GM12878 (cell line): ENCODE data around the gene SIGLEC11. TPM values are rescaled to one million over a fixed set of nuclear protein-coding genes. Genes with fewer than 3 reads are reported as not detected.
A peak's percentile ranks its signal among the peaks of the same experiment; 100 is the strongest.

Experiments
- ATF7 ChIP-seq: fragments of 450-650 bp; IDR thresholded peaks from 2 replicates; pipeline ENCODE4 v1.6.1; 2016; ENCODE audit warnings: low read depth, mild to moderate bottlenecking
- BHLHE40 ChIP-seq, 2 experiments: fragments of 450-650 bp in 1 of 2; IDR thresholded peaks; 2 replicates each; pipeline ENCODE4 v1.6.1; 2011 to 2017; ENCODE audit warnings: low read depth in 2 of 2, borderline replicate concordance in 1 of 2, improper control_type of control experiment in 1 of 2, low read length in 1 of 2, mild to moderate bottlenecking in 1 of 2
- CBX5 ChIP-seq: sonication (generic); IDR thresholded peaks from 2 replicates; pipeline ENCODE4 v1.6.1; 2016; ENCODE audit warnings: low read depth, moderate library complexity, mild to moderate bottlenecking, inconsistent platforms
- HDAC6 ChIP-seq: fragments of 200-600 bp; sonication (generic); IDR thresholded peaks from one replicate; pipeline ENCODE4 v1.8.0; 2017; ENCODE audit warnings: antibody characterized with exemption; ENCODE audit not compliant: unreplicated experiment
- IKZF1 ChIP-seq: fragments of 450-650 bp; conservative IDR thresholded peaks from 2 replicates; pipeline ENCODE4 v1.6.1; 2017; ENCODE audit warnings: antibody characterized with exemption, mild to moderate bottlenecking
- IKZF2 ChIP-seq, 2 experiments: fragments of 450-650 bp; IDR thresholded peaks; 2 replicates each; pipeline ENCODE4 v1.6.1; 2017; ENCODE audit warnings: mild to moderate bottlenecking in 2 of 2, moderate library complexity in 2 of 2
- MTA3 ChIP-seq: IDR thresholded peaks from 2 replicates; pipeline ENCODE4 v1.6.1; 2012; ENCODE audit warnings: low read length, inconsistent platforms, borderline replicate concordance
- MXI1 ChIP-seq: fragments of 150-350 bp; IDR thresholded peaks from 2 replicates; pipeline ENCODE4 v1.6.1; 2011; ENCODE audit warnings: low read depth, mild to moderate bottlenecking, inconsistent platforms, low read length, improper control_type of control experiment
- NFIC ChIP-seq: IDR thresholded peaks from 2 replicates; pipeline ENCODE4 v1.6.1; 2012; ENCODE audit warnings: low read depth, mild to moderate bottlenecking, inconsistent platforms, low read length, moderate library complexity
- PML ChIP-seq: IDR thresholded peaks from 2 replicates; pipeline ENCODE4 v1.6.1; 2012; ENCODE audit warnings: low read length, inconsistent platforms
- RAD21 ChIP-seq: IDR thresholded peaks from 2 replicates; pipeline ENCODE4 v1.6.1; 2011; ENCODE audit warnings: mild to moderate bottlenecking, low read depth, low read length, moderate library complexity; ENCODE audit not compliant: insufficient read depth
- RFX5 ChIP-seq: IDR thresholded peaks from 2 replicates; pipeline ENCODE4 v1.6.1; 2011; ENCODE audit warnings: low read depth, low read length, improper control_type of control experiment
- SMAD1 ChIP-seq: fragments of 450-650 bp; IDR thresholded peaks from 2 replicates; pipeline ENCODE4 v1.6.1; 2018; ENCODE audit warnings: mild to moderate bottlenecking, low read depth; ENCODE audit not compliant: partially characterized antibody
- TARDBP ChIP-seq: IDR thresholded peaks from 2 replicates; pipeline ENCODE4 v1.6.1; 2016; ENCODE audit warnings: borderline replicate concordance
- TCF7 ChIP-seq: IDR thresholded peaks from 2 replicates; pipeline ENCODE4 v1.6.1; 2014; ENCODE audit warnings: antibody characterized with exemption, borderline replicate concordance
- YY1 ChIP-seq: IDR thresholded peaks from 2 replicates; pipeline ENCODE4 v1.6.1; 2011; ENCODE audit warnings: low read depth, mild to moderate bottlenecking, low read length
- polyA plus RNA-seq, 11 experiments: library from polyadenylated mRNA; depleted of rRNA in 4 of 11; unstranded in 6 of 11; stranded (reverse) in 5 of 11; fragments of >200 nt; fragmentation: Nextera tagmentation in 4 of 11; fragmentation: Illumina TruSeq in 1 of 11; extraction: Ambion mirVana in 4 of 11; extraction: Trizol in 1 of 11; gene quantifications; 1 replicate in 1 of 11; 2 replicates in 10 of 11; pipeline versions ENCODE4 v1.2.1 to v1.2.3, GENCODE V29; 2011 to 2016; ENCODE audit warnings: inconsistent platforms in 2 of 11, missing spikeins in 2 of 11, low read depth in 1 of 11
- total RNA-seq, 4 experiments: library from RNA; depleted of rRNA in 3 of 4; stranded (reverse); fragments of >200 nt in 3 of 4; fragmentation: Illumina TruSeq in 1 of 4; extraction: Trizol in 1 of 4; gene quantifications; 2 replicates each; pipeline versions ENCODE4 v1.2.1 to v1.2.3, GENCODE V29; 2013 to 2021
- TF ChIP-seq, protein P1 (sequence below): IDR thresholded peaks from 2 replicates; pipeline ENCODE4 v1.6.1; 2012; ENCODE audit warnings: improper control_type of control experiment, low read depth, low read length; ENCODE audit not compliant: insufficient replicate concordance
- TF ChIP-seq, protein P2 (sequence below): fragments of 450-650 bp; IDR thresholded peaks from 2 replicates; pipeline ENCODE4 v1.6.1; 2017; ENCODE audit warnings: antibody characterized with exemption, mild to moderate bottlenecking, moderate library complexity
- TF ChIP-seq, protein P3 (sequence below): IDR thresholded peaks from 2 replicates; pipeline ENCODE4 v1.6.1; 2012; ENCODE audit warnings: low read depth, low read length, improper control_type of control experiment
- TF ChIP-seq, protein P4 (sequence below): IDR thresholded peaks from 2 replicates; pipeline ENCODE4 v1.6.1; 2011; ENCODE audit warnings: borderline replicate concordance, low read depth, mild to moderate bottlenecking, moderate library complexity, mixed read lengths, low read length; ENCODE audit not compliant: insufficient read depth; ENCODE audit errors: extremely low read length

The SIGLEC11 gene
- total and polyA plus RNA-seq, 10 of the 15 experiments (the other 5 are each of a cell fraction or from before 2014, with no cell fraction given) = not detected

DNA sequence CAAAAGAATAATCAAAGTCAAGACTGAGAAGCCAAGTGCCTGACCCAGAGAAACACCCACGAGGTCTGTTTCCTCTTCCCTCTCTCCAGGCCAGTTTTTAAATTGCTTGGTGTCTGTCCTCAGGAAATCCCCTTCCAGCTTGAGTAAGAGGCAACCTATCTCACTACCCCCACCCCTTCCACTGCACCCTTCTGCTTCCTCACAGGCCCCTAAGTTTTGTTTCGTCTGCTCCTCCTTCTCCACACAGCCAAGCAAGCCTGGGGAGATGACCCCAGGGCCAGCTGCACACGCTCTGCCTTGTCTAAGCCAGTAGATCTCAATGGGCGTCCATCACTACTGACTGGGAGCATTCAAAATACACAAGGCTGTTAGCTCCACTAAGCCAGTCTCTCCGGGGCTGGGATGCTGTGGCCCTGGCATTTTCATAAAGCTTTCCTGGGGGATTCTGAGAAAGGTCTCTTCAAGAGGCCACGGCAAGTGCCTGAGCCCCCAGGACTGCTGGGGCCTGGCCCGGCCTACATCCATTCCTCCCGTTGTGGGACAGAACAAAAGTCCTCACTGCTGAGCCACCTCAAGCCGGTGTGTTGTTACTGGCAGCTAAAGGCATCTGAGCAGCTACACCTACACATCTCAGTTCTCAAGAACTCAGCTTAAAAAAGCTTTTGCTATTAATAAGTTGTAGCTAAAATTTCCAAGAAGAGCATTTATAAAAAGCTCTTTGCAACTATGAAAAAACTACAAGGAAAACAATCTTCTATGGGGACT is 49.4 kb downstream of the SIGLEC11 start (continued):
- TF ChIP-seq, protein P1, sequence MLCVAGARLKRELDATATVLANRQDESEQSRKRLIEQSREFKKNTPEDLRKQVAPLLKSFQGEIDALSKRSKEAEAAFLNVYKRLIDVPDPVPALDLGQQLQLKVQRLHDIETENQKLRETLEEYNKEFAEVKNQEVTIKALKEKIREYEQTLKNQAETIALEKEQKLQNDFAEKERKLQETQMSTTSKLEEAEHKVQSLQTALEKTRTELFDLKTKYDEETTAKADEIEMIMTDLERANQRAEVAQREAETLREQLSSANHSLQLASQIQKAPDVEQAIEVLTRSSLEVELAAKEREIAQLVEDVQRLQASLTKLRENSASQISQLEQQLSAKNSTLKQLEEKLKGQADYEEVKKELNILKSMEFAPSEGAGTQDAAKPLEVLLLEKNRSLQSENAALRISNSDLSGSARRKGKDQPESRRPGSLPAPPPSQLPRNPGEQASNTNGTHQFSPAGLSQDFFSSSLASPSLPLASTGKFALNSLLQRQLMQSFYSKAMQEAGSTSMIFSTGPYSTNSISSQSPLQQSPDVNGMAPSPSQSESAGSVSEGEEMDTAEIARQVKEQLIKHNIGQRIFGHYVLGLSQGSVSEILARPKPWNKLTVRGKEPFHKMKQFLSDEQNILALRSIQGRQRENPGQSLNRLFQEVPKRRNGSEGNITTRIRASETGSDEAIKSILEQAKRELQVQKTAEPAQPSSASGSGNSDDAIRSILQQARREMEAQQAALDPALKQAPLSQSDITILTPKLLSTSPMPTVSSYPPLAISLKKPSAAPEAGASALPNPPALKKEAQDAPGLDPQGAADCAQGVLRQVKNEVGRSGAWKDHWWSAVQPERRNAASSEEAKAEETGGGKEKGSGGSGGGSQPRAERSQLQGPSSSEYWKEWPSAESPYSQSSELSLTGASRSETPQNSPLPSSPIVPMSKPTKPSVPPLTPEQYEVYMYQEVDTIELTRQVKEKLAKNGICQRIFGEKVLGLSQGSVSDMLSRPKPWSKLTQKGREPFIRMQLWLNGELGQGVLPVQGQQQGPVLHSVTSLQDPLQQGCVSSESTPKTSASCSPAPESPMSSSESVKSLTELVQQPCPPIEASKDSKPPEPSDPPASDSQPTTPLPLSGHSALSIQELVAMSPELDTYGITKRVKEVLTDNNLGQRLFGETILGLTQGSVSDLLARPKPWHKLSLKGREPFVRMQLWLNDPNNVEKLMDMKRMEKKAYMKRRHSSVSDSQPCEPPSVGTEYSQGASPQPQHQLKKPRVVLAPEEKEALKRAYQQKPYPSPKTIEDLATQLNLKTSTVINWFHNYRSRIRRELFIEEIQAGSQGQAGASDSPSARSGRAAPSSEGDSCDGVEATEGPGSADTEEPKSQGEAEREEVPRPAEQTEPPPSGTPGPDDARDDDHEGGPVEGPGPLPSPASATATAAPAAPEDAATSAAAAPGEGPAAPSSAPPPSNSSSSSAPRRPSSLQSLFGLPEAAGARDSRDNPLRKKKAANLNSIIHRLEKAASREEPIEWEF = no peak
- peak; percentile 17 to 35; a peak in 1 of 4 replicates for TF ChIP-seq BHLHE40 (IDR thresholded peaks at IDR 0.05; ENCODE audit: borderline replicate concordance in 1 of 2, low read depth in 2 of 2, low read length in 1 of 2)
- peak; percentile 83 for TF ChIP-seq IKZF1
- 0 out of 2 replicates have a peak, but pooled peaks have one; percentile 1 for TF ChIP-seq RAD21
- no peak for TF ChIP-seq TCF7
- TF ChIP-seq, protein P2, sequence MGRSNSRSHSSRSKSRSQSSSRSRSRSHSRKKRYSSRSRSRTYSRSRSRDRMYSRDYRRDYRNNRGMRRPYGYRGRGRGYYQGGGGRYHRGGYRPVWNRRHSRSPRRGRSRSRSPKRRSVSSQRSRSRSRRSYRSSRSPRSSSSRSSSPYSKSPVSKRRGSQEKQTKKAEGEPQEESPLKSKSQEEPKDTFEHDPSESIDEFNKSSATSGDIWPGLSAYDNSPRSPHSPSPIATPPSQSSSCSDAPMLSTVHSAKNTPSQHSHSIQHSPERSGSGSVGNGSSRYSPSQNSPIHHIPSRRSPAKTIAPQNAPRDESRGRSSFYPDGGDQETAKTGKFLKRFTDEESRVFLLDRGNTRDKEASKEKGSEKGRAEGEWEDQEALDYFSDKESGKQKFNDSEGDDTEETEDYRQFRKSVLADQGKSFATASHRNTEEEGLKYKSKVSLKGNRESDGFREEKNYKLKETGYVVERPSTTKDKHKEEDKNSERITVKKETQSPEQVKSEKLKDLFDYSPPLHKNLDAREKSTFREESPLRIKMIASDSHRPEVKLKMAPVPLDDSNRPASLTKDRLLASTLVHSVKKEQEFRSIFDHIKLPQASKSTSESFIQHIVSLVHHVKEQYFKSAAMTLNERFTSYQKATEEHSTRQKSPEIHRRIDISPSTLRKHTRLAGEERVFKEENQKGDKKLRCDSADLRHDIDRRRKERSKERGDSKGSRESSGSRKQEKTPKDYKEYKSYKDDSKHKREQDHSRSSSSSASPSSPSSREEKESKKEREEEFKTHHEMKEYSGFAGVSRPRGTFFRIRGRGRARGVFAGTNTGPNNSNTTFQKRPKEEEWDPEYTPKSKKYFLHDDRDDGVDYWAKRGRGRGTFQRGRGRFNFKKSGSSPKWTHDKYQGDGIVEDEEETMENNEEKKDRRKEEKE = no peak
- TF ChIP-seq, protein P3, sequence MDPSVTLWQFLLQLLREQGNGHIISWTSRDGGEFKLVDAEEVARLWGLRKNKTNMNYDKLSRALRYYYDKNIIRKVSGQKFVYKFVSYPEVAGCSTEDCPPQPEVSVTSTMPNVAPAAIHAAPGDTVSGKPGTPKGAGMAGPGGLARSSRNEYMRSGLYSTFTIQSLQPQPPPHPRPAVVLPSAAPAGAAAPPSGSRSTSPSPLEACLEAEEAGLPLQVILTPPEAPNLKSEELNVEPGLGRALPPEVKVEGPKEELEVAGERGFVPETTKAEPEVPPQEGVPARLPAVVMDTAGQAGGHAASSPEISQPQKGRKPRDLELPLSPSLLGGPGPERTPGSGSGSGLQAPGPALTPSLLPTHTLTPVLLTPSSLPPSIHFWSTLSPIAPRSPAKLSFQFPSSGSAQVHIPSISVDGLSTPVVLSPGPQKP = no peak
- no peak; the same call in 1 of the 2 replicates for TF ChIP-seq YY1
- TF ChIP-seq NFIC = peak; percentile 58
- TF ChIP-seq, protein P4, sequence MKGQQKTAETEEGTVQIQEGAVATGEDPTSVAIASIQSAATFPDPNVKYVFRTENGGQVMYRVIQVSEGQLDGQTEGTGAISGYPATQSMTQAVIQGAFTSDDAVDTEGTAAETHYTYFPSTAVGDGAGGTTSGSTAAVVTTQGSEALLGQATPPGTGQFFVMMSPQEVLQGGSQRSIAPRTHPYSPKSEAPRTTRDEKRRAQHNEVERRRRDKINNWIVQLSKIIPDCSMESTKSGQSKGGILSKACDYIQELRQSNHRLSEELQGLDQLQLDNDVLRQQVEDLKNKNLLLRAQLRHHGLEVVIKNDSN = no peak
- TF ChIP-seq ATF7 = peak; percentile 49; the same call in 1 of the 2 replicates
- peak; percentile 26; the same call in 1 of the 2 replicates for TF ChIP-seq TARDBP
- peak; percentile 78; the same call in 1 of the 2 replicates for TF ChIP-seq PML
- TF ChIP-seq IKZF2 (IDR thresholded peaks at IDR 0.05) = peak; percentile 79 to 81
- no peak for TF ChIP-seq RFX5
- no peak for TF ChIP-seq MXI1
- TF ChIP-seq SMAD1 = no peak
- TF ChIP-seq CBX5 = 0 out of 2 replicates have a peak, but pooled peaks have one; percentile 59
- TF ChIP-seq HDAC6 = no peak
- TF ChIP-seq MTA3 = no peak
